Measurements from ENCODE around the gene PC. TPM values are rescaled to one million over a fixed set of nuclear protein-coding genes. Genes with fewer than 3 reads are reported as not detected.

The PC gene
- total RNA-seq, 1 experiment from 2014 or later: 39.1 TPM

GRCh38 chr11:66934950-66935779 is 23.0 kb downstream of the PC start:
- Histone ChIP-seq H3K9me3 (ENCODE audit: low read depth, low read length, poor library complexity, severe bottlenecking) (no peaks in the 10 kb centered on the region), H3K27me3 (replicated peaks; ENCODE audit: insufficient read depth, low read depth, low read length, poor library complexity) (no peaks in the 10 kb centered on the region), H3K4me3 (ENCODE audit: low read depth, low read length, poor library complexity, severe bottlenecking) (no peak overlapping the region), H3K36me3 (ENCODE audit: insufficient read depth, low read length, poor library complexity, severe bottlenecking) (no peaks in the 10 kb centered on the region), H3K4me1 (ENCODE audit: insufficient read depth, low read length, poor library complexity, severe bottlenecking) (no peaks in the 10 kb centered on the region), H3K27ac (ENCODE audit: low read depth, low read length, poor library complexity, severe bottlenecking) (no peak overlapping the region)
- CTCF ChIA-PET: no interaction called here
- BruUV-seq (replicated peaks): no TSS peak
- no peak for TF ChIP-seq CTCF (conservative IDR thresholded peaks at IDR 0.05; ENCODE audit: low read depth, low read length)
- no peak for TF ChIP-seq EZH2 (IDR thresholded peaks at IDR 0.05; ENCODE audit: borderline replicate concordance, low read depth, low read length, poor library complexity, severe bottlenecking)
- POLR2A ChIA-PET (ENCODE audit: low non-redundant PET): interaction anchor here (0.5 kb wide), 1 partner anchor 28 kb away, joined by 6 read pairs; no protein-coding TSS in a partner anchor
- intact Hi-C loops (cut with micrococcal nuclease; ENCODE audit: unreplicated experiment): no loop called here
- DNase-seq (ENCODE audit: low spot score): no peak

- no peak for TF ChIP-seq CTCF (conservative IDR thresholded peaks at IDR 0.05; ENCODE audit: low read depth, low read length)
- TF ChIP-seq EZH2 (IDR thresholded peaks at IDR 0.05; ENCODE audit: borderline replicate concordance, low read depth, low read length, poor library complexity, severe bottlenecking): no peak
- ChIA-PET CTCF (no interaction called here), POLR2A (ENCODE audit: low non-redundant PET) (no interaction called here)
- no peak for DNase-seq (ENCODE audit: low spot score)
- Histone ChIP-seq H3K4me1 (ENCODE audit: insufficient read depth, low read length, poor library complexity, severe bottlenecking) (no peaks in the 10 kb centered on the region), H3K9me3 (ENCODE audit: low read depth, low read length, poor library complexity, severe bottlenecking) (no peaks in the 10 kb centered on the region), H3K36me3 (ENCODE audit: insufficient read depth, low read length, poor library complexity, severe bottlenecking) (no peaks in the 10 kb centered on the region), H3K27ac (ENCODE audit: low read depth, low read length, poor library complexity, severe bottlenecking) (no peak overlapping the region), H3K4me3 (ENCODE audit: low read depth, low read length, poor library complexity, severe bottlenecking) (no peak overlapping the region), H3K27me3 (replicated peaks; ENCODE audit: insufficient read depth, low read depth, low read length, poor library complexity) (no peaks in the 10 kb centered on the region)
- BruUV-seq (replicated peaks): no TSS peak
- intact Hi-C loops (cut with micrococcal nuclease; ENCODE audit: unreplicated experiment): no loop called here
Observed at GRCh38 chr11:66933531-66933930, 24.7 kb downstream of the PC start.

DNA sequence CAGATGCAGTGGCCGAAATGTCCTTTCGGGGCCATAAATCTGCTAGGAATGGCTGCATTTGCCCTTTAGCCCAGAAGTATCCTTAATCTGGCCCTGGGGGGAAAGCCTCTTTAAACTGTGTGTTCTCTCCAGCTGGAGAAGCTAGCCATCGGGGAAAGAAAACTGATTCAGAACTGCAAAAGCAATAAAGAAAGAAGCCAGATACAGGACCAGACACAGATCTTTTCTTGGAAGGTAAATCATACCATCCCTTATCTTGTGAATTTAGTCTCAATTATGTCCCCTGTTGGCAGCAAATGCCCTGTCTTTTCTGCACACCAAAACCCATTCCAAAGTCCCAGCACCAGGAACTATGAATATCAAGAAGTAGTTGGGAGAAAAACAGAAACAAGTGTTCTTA is 25.6 kb downstream of the PC start:
- H3K36me3 ChIP-seq (ENCODE audit: insufficient read depth, low read length, poor library complexity, severe bottlenecking): no peaks in the 10 kb centered on the region
- BruUV-seq (replicated peaks): no TSS peak
- ChIA-PET POLR2A (ENCODE audit: low non-redundant PET) (no interaction called here), CTCF (no interaction called here)
- intact Hi-C loops (cut with micrococcal nuclease; ENCODE audit: unreplicated experiment): no loop called here
- H3K27ac ChIP-seq (ENCODE audit: low read depth, low read length, poor library complexity, severe bottlenecking): no peak overlapping the region
- no peaks in the 10 kb centered on the region for H3K27me3 ChIP-seq (replicated peaks; ENCODE audit: insufficient read depth, low read depth, low read length, poor library complexity)
- TF ChIP-seq EZH2 (IDR thresholded peaks at IDR 0.05; ENCODE audit: borderline replicate concordance, low read depth, low read length, poor library complexity, severe bottlenecking) (no peak), CTCF (conservative IDR thresholded peaks at IDR 0.05; ENCODE audit: low read depth, low read length) (no peak)
- H3K9me3 ChIP-seq (ENCODE audit: low read depth, low read length, poor library complexity, severe bottlenecking): no peaks in the 10 kb centered on the region
- H3K4me1 ChIP-seq (ENCODE audit: insufficient read depth, low read length, poor library complexity, severe bottlenecking): no peaks in the 10 kb centered on the region
- H3K4me3 ChIP-seq (ENCODE audit: low read depth, low read length, poor library complexity, severe bottlenecking): no peak overlapping the region
- no peak for DNase-seq (ENCODE audit: low spot score)

All from A673 (cell line).